HG03342 (cell line): Measurements from ENCODE around the gene LYSMD4.
A peak's percentile ranks its signal among the peaks of the same experiment; 100 is the strongest.

ENCODE experiments used
- ATAC-seq: cut with Tn5 transposase; IDR thresholded peaks from one replicate; pipeline ENCODE4 v1.9.1; 2021; ENCODE audit warnings: mild to moderate bottlenecking, moderate library complexity; ENCODE audit not compliant: unreplicated experiment

Gene LYSMD4

DNA sequence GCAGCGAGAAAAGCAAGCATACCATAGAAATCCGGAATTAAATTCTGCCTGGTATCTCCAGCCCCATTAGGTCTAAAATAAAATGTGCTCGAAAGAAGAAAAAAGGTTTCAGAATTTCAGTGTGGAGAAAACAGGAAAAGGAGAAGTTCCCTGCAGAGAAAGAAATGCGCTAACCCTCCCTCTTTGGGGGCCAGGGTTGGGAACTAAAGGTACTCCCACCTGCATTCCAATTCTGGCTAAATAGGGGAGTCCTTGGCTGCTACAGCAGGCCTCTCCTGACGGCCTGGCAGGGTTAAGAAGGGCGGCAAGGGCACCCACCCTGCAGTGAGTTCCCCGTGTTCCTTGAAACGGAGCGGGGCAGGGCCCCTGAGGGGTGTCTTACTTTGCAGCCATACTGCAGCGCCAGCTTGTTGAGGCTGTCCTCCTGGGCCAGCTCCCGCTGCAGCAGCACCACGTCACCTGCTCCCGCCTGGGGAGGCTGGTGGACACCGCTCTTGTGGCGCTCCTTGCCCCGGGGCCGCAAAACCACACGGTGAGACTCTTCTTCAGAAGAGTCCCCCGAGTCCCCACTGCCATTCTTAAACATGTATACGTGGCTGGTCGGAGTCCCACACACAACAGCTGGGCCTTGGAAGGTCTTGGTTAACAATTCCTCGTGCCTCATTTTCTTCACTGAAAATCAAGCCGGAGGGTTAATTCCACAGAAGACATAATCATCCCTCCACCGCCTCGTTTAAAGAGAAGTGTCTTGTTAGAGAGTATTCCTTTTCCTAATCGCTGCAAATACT, 1.7 kb downstream of the LYSMD4 start:
- ATAC-seq = no peak

- no peak for ATAC-seq
Observed at GRCh38 chr15:99729920-99730319, 3.3 kb downstream of the LYSMD4 start.

DNA sequence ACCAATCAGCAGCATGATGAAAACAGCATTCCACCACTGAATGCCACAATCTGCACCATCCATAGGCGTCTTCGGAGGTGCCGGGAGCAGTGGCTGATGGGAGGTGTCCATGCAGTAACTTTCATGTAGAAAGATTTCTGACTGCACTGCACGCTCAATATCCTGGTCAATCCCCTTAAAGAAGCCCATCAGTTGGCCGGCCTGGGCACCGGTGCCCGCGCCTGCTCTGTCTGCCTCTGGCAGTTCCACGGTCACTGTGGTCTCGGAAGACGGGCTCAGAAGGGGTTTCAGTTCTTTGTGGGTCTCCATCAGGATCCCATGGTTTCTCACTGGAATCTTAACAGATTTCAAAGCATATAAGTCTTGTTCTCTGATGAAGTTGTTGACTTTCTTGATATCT, 3.9 kb downstream of the LYSMD4 start:
- ATAC-seq = no peak

GRCh38 chr15:99728916-99729315, 4.3 kb downstream of the LYSMD4 start:
- no peak for ATAC-seq

GRCh38 chr15:99727733-99728132, 5.5 kb downstream of the LYSMD4 start:
- ATAC-seq = no peak

DNA sequence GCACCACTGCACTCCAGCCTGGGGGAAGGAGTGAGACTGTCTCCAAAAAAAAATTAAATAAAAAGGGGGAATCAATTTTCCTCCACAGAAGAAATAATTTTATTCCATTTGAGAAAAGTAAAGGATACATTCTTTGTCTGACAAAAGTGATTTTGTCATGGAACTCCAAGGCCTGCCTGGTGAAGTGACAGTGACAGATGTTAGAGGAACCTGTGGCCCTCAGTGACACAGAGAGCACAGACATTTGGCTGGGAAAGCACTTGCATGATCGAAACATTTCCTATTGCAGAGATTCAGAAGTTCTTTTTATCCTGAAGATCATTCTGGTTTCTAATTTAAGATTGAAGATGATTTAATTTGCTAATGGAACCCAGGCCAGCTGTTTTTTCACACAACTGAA, 5.9 kb downstream of the LYSMD4 start:
- no peak for ATAC-seq

DNA sequence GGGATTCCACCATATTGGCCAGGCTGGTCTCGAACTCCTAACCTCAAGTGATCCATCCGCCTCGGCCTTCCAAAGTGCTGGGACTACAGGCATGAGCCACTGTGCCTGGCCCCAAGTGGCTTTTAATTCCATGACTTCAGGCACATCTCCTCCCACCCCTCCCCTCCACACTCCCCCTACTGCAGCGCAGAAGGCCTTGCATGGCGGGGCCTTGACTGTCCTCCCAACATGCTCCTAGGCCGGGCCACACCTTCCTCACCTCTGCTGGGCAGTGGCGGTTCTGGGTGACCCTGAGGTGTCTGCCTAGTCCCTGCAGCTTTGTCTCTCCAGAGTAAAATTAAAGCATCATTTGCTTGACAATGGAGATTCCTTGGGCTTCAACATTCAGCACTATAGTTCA, 6.9 kb downstream of the LYSMD4 start:
- no peak for ATAC-seq

GRCh38 chr15:99722406-99722805, 10.8 kb downstream of the LYSMD4 start:
- no peak for ATAC-seq

DNA sequence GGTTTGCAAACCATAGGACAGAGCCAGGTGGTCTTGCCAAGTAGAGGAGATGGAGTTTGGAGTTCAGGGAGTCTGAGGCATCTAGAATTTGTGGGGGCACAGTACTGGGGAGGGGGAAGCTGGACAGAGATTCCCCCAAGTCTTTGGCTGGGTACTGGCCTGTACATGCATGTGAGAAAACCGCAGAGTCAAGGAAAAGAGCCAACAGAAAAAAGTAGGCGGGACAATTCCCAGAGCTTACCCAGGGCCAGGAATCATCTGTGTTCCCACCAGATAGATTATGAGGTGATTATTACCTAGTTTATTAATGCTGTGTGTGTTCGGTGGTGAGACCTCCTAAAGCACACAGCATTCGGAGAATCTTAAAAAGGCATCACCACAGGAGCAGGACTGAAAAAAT, 11.3 kb downstream of the LYSMD4 start:
- no peak for ATAC-seq

- ATAC-seq = no peak
Observed at GRCh38 chr15:99721104-99721778, 12.0 kb downstream of the LYSMD4 start.

- no peak for ATAC-seq
Observed at GRCh38 chr15:99720533-99720932, 12.7 kb downstream of the LYSMD4 start.

DNA sequence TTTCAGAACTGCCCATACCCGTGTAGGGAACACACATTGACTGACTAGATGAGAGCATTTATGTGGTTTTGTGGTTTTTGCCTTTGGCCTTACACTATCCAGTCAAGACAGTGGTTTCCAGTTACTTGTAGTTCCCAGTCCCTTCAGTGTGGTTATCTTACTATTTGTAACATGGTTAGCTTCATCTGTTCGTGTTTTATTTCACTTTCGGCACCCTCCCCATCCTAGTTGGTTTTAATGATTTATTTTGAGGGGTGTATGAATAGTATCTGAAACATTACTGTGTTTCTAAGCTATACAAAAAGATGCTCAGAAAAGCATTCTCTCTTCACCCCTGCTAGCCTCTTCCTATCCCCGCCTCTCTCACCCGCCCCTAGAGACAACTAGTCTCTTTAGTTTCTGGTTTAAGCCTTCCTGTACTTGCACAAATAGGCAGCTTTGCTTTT, 14.1 kb downstream of the LYSMD4 start:
- ATAC-seq = peak; percentile 84

- ATAC-seq = no peak
Observed at GRCh38 chr15:99718421-99718820, 14.8 kb downstream of the LYSMD4 start.

DNA sequence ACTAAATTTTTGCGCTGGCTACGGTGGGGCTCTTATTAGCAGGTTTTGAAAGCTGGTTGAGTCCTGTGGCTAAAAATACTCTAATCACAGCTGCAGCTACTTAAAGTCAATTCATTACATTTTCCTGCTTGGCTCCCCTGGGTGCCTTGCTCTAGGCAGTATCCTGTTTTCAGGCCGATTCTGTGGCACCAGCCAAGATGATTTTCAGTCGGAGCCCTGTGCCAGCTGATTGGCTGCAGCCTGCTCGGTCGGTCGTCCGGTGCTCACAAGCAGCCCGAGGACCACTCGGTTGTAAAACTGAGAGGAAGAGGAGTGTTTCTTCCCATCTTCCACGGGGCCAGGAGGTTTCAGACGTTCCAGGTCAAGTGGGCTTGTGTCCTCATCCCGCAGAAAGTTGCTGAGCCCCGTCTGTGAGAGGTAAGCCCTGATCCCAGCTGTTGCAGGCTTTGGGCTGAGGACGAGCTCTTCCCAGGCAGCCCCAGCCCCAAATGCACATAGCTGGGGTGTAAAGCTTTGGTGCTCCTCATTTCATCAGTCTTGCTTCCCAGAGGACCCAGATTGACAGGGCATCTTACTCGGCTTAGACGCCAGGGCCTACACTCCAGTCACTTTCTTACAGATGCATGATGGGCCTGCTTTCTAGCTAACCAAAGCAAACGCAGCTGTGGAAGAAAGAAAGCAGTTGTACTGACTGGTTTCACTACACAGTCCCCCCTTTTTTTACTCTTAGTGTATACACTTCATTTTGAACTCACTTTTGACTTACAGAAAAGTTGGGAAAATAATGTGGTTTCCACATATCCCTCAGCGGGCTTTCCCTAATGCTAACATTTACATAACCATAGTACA, 15.9 kb downstream of the LYSMD4 start:
- ATAC-seq = peak; percentile 27

DNA sequence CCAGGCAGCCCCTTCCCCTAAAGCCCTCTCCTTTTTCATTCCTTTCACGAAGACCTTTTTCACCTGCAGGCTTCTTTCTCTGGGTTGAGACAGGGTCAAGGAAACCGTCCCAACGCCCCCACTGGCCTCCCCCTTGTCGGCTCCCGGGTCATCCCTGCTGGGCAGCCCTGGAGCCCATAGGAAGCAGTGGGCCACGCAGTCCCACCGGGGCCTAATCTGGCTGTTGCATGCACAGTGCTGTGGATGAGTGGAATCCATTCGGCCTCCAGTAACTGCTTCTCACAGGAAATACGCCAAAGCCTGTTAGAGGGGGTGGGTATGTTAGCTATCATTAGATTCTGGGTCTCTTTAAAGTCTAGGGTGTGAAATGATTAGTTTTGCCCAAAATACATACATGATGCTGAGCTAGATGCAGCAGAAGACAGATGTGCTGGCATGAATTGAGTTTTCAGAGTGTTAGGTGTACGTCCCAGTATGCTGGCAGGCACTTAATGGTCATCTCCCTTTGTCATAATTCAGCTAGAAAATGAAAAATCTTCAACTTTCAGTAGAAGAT, 16.6 kb downstream of the LYSMD4 start:
- no peak for ATAC-seq

GRCh38 chr15:99712415-99712814, 20.8 kb downstream of the LYSMD4 start:
- no peak for ATAC-seq

DNA sequence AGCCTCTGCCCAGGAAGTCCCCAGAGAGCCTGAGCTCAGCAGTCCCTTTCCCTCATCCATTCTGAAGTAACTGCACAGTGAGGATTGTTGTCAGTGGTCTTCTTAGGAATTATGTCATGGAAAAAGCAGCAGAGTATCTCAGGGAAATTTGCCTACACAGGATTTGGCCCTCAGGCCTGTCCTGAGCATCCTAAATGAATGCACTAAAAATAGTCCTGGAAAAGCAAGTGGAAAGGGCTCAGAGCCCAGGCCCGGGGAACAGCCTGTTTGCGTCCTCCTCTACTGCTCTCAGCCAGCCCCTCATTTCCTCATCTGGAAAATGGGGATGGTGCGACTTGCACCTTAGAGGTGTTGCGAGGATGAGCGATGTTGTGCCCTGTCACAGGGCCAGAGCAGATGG, 21.6 kb downstream of the LYSMD4 start:
- ATAC-seq = no peak

GRCh38 chr15:99709243-99709986, 23.8 kb downstream of the LYSMD4 start:
- ATAC-seq = no peak

DNA sequence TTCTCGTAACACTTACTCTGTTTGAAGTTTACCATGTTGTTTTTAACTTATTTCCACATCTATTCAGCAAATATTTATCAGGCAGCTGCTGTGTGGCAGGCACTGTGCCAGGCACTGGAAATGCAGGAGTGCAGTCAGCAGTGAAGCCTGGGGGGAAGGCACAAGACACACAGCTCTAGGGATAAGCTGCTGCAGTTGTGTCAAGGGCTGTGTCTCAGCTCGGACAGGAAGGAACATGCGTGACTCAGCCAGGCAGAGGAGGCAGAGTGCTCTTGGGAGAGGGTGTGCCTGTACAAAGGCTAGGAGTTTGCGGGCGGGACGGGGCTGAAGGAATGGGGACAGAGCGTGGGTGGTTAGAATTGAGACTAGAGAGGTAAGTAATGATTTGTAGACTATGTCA, 24.7 kb downstream of the LYSMD4 start:
- ATAC-seq = no peak

DNA sequence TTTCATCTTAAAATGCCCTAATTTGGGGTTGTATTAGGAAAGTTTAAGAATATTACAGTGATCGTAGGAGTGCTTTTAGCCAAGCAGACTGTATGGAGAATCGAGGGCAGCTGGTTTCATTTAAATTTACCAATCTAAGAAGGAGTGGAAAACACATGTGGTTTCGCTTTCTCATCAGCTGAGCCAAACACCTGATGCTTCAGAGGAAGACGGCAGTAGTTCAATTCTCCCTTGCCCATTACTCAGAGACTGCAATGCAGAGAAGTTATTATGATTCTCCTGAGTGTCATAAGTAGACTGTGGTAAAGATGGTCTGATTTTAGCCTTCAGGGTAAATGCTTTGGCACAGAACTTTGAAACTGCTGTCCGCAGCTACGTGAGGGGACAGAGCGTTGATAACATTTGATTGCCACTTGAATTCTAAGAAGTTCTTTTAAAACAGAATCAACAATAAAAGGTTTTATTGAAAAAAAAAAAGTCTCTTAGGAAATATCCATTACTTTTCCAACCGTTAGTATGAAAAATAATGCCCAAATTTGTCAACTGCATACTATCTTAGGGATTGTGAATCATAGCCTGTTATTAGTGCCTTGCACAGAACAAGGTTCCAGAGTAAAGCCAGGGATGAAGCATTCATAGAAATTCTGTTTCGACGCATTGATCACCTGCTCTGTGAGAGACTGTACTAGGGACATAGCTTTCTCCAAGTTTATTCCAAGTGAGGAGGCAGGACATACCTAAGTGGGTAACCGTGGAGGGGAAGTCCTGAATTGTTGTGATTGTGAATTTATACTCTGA, 25.6 kb downstream of the LYSMD4 start:
- ATAC-seq = no peak
